Natural killer cell (primary cell): Measurements from ENCODE around the gene TIPIN. TPM values are rescaled to one million over a fixed set of nuclear protein-coding genes. Genes with fewer than 3 reads are reported as not detected.

Experiments used
- ATAC-seq, 3 donors: fragments of 150-1000 bp in 2 of 3; fragments of 200-7000 bp in 1 of 3; cut with Tn5 transposase; 1 replicate in 1 of 3; 2 replicates in 2 of 3; pipeline ENCODE4 v1.10.0; 2021; ENCODE audit warnings: mild to moderate bottlenecking in 2 of 3, moderate library complexity in 2 of 3
- DNase-seq, 2 donors: peaks; one replicate each; pipeline versions ENCODE4 v3.0.0 to v3.0.0-alpha.2; 2013 to 2021; ENCODE audit warnings: mixed read lengths in 1 of 2
- H3K27ac ChIP-seq: one replicate; pipeline ENCODE4 v1.5.1; 2013; ENCODE audit warnings: mild to moderate bottlenecking, low read length
- H3K27me3 ChIP-seq: one replicate; pipeline ENCODE4 v1.6.1; 2013; ENCODE audit warnings: low read length; ENCODE audit not compliant: control insufficient read depth, insufficient read depth
- H3K36me3 ChIP-seq: one replicate; pipeline ENCODE4 v1.6.1; 2013; ENCODE audit warnings: low read length; ENCODE audit not compliant: control insufficient read depth, insufficient read depth
- H3K4me1 ChIP-seq: one replicate; pipeline ENCODE4 v1.6.1; 2013; ENCODE audit warnings: low read length; ENCODE audit not compliant: control insufficient read depth, insufficient read depth
- H3K4me3 ChIP-seq: one replicate; pipeline ENCODE4 v1.5.1; 2013; ENCODE audit warnings: low read length
- H3K9me3 ChIP-seq: one replicate; pipeline ENCODE4 v1.6.1; 2013; ENCODE audit warnings: low read length; ENCODE audit not compliant: control insufficient read depth, insufficient read depth
- H3K27ac Mint-ChIP-seq, 2 donors: one replicate each; pipeline ENCODE4 v1.8.0; 2022; ENCODE audit warnings: mild to moderate bottlenecking in 2 of 2, mixed read lengths in 2 of 2, moderate library complexity in 1 of 2
- H3K27me3 Mint-ChIP-seq, 2 donors: one replicate each; pipeline ENCODE4 v1.8.0; 2022; ENCODE audit warnings: low read depth in 2 of 2, mixed read lengths in 2 of 2
- H3K36me3 Mint-ChIP-seq: one replicate; pipeline ENCODE4 v1.8.0; 2022; ENCODE audit warnings: mixed read lengths
- H3K4me1 Mint-ChIP-seq, 2 donors: one replicate each; pipeline ENCODE4 v1.8.0; 2022; ENCODE audit warnings: mixed read lengths in 2 of 2
- H3K4me3 Mint-ChIP-seq: one replicate; pipeline ENCODE4 v1.8.0; 2022; ENCODE audit warnings: mild to moderate bottlenecking, moderate library complexity, mixed read lengths
- H3K9me3 Mint-ChIP-seq, 2 donors: one replicate each; pipeline ENCODE4 v1.8.0; 2022; ENCODE audit warnings: mixed read lengths in 2 of 2
- WGBS: methylation state at CpG from one replicate; pipeline ENCODE4 v1.1.7; 2013; ENCODE audit warnings: missing lambda C conversion rate; ENCODE audit not compliant: insufficient coverage; 5-methylcytosine and 5-hydroxymethylcytosine counted together
- intact Hi-C: fragments of 100-400 bp; cut with micrococcal nuclease; formaldehyde crosslinking; loops from one replicate; pipeline ENCODE4 v1.14.2; 2022
- total RNA-seq, 4 donors: library from RNA; stranded (reverse); fragments of 120-200 nt in 1 of 4; gene quantifications; one replicate each; pipeline versions ENCODE4 v1.2.3 to v1.2.4, GENCODE V29; 2013 to 2022
- TF ChIP-seq, protein P1 (sequence below): fragments of 200-600 bp; IDR thresholded peaks from one replicate; pipeline ENCODE4 v1.8.0; 2022; ENCODE audit warnings: antibody characterized with exemption

Gene TIPIN
- total RNA-seq, 3 donors from 2014 or later (not counting 1 experiment from before 2014, with no cell fraction given), result 2.6 to 5.5 (median 5.3) TPM

DNA sequence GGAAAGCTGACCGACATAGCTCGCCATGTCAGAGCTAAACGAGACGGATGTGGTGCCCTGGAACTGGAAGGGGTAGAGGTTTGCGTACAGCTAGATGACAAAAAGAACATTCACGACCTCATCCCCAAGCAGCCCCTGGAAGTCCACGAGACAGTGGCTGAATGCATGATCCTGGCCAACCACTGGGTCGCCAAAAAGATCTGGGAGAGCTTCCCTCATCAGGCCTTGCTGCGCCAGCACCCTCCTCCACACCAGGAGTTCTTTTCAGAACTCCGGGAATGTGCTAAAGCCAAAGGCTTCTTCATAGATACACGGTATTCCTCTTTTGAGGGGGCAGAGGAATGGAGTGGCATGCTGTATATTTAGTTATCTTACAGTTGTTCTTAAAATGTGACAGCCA is 30.4 kb downstream of the TIPIN start:
- peaks cover 19% of the 10 kb centered on the region for H3K36me3 Mint-ChIP-seq
- peaks cover 68% of the 10 kb centered on the region for H3K36me3 ChIP-seq
- TF ChIP-seq, protein P1, sequence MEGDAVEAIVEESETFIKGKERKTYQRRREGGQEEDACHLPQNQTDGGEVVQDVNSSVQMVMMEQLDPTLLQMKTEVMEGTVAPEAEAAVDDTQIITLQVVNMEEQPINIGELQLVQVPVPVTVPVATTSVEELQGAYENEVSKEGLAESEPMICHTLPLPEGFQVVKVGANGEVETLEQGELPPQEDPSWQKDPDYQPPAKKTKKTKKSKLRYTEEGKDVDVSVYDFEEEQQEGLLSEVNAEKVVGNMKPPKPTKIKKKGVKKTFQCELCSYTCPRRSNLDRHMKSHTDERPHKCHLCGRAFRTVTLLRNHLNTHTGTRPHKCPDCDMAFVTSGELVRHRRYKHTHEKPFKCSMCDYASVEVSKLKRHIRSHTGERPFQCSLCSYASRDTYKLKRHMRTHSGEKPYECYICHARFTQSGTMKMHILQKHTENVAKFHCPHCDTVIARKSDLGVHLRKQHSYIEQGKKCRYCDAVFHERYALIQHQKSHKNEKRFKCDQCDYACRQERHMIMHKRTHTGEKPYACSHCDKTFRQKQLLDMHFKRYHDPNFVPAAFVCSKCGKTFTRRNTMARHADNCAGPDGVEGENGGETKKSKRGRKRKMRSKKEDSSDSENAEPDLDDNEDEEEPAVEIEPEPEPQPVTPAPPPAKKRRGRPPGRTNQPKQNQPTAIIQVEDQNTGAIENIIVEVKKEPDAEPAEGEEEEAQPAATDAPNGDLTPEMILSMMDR, result no peak
- no peaks in the 10 kb centered on the region for H3K4me1 ChIP-seq
- ATAC-seq (no peak), DNase-seq (no peak)
- WGBS, result 97% methylated on average over 11 of the region's 11 CpGs
- H3K4me1 Mint-ChIP-seq, result no peaks in the 10 kb centered on the region
- no peak overlapping the region for H3K27ac ChIP-seq
- H3K9me3 ChIP-seq, result no peaks in the 10 kb centered on the region
- H3K27ac Mint-ChIP-seq, result no peak overlapping the region
- H3K27me3 ChIP-seq, result no peaks in the 10 kb centered on the region
- H3K27me3 Mint-ChIP-seq, result no peaks in the 10 kb centered on the region
- no peak overlapping the region for H3K4me3 Mint-ChIP-seq
- no peak overlapping the region for H3K4me3 ChIP-seq
- intact Hi-C loops, result no loop called here
- H3K9me3 Mint-ChIP-seq, result no peaks in the 10 kb centered on the region

- DNase-seq (no peak), ATAC-seq (no peak)
- no peaks in the 10 kb centered on the region for H3K27me3 Mint-ChIP-seq
- no peak overlapping the region for H3K27ac Mint-ChIP-seq
- no peak overlapping the region for H3K4me3 ChIP-seq
- H3K9me3 Mint-ChIP-seq, result no peaks in the 10 kb centered on the region
- H3K4me1 ChIP-seq, result no peaks in the 10 kb centered on the region
- no peak overlapping the region for H3K27ac ChIP-seq
- intact Hi-C loops, result no loop called here
- H3K36me3 ChIP-seq, result peaks cover 71% of the 10 kb centered on the region
- H3K4me1 Mint-ChIP-seq, result no peaks in the 10 kb centered on the region
- peaks cover 18% of the 10 kb centered on the region for H3K36me3 Mint-ChIP-seq
- H3K9me3 ChIP-seq, result no peaks in the 10 kb centered on the region
- no peak overlapping the region for H3K4me3 Mint-ChIP-seq
- WGBS, result 96% methylated on average over 12 of the region's 12 CpGs
- TF ChIP-seq, protein P1, result no peak
- H3K27me3 ChIP-seq, result no peaks in the 10 kb centered on the region
Observed at GRCh38 chr15:66323312-66323928, 33.1 kb downstream of the TIPIN start.

- DNase-seq, result no peak
- TF ChIP-seq, protein P1, result no peak
Observed at GRCh38 chr15:66312144-66312543, 44.3 kb downstream of the TIPIN start.

GRCh38 chr15:66310786-66311185 is 45.7 kb downstream of the TIPIN start:
- Mint-ChIP-seq H3K4me3 (no peak overlapping the region), H3K9me3 (no peaks in the 10 kb centered on the region), H3K4me1 (peaks cover 0 to 5% of the 10 kb centered on the region in 2 donors), H3K36me3 (peaks cover 19% of the 10 kb centered on the region), H3K27me3 (no peaks in the 10 kb centered on the region), H3K27ac (peak overlapping the region in 1 of 2 donors; percentile 12)
- no peak for DNase-seq
- no peaks in the 10 kb centered on the region for H3K4me1 ChIP-seq
- peaks cover 69% of the 10 kb centered on the region for H3K36me3 ChIP-seq
- intact Hi-C loops, result no loop called here
- H3K27me3 ChIP-seq, result no peaks in the 10 kb centered on the region
- TF ChIP-seq, protein P1, result no peak
- H3K4me3 ChIP-seq, result no peak overlapping the region
- H3K9me3 ChIP-seq, result no peaks in the 10 kb centered on the region
- no peak overlapping the region for H3K27ac ChIP-seq
- no peak for ATAC-seq
- 97% methylated on average over 2 of the region's 2 CpGs for WGBS

More at GRCh38 chr15:66312144-66312543, 44.3 kb downstream of the TIPIN start:
- Histone ChIP-seq H3K36me3 (peaks cover 74% of the 10 kb centered on the region), H3K4me3 (no peak overlapping the region), H3K27ac (no peak overlapping the region), H3K27me3 (no peaks in the 10 kb centered on the region), H3K9me3 (no peaks in the 10 kb centered on the region), H3K4me1 (no peaks in the 10 kb centered on the region)
- peaks cover 0 to 5% of the 10 kb centered on the region in 2 donors for H3K4me1 Mint-ChIP-seq
- no peak overlapping the region for H3K4me3 Mint-ChIP-seq
- peaks cover 19% of the 10 kb centered on the region for H3K36me3 Mint-ChIP-seq
- H3K9me3 Mint-ChIP-seq, result no peaks in the 10 kb centered on the region
- H3K27me3 Mint-ChIP-seq, result no peaks in the 10 kb centered on the region
- WGBS, result 83% methylated on average over 1 of the region's 2 CpGs
- intact Hi-C loops, result no loop called here
- no peak overlapping the region for H3K27ac Mint-ChIP-seq
- no peak for ATAC-seq
